ENCODE results near the gene NETO2. TPM values are rescaled to one million over a fixed set of nuclear protein-coding genes. Genes with fewer than 3 reads are reported as not detected.

Gene NETO2
- total and polyA plus RNA-seq, 2 of the 13 experiments (the other 11 are each of a cell fraction or from before 2014, with no cell fraction given): 8.2 to 13.5 TPM

GRCh38 chr16:47058295-47059086, 85.3 kb downstream of the NETO2 start (continued):
- no peak for TF ChIP-seq STAG1 (CRISPR knock-in tag; IDR thresholded peaks at IDR 0.05)
- no peak for TF ChIP-seq KDM2A (CRISPR knock-in tag; IDR thresholded peaks at IDR 0.05; ENCODE audit: borderline replicate concordance, low read depth)
- TF ChIP-seq MTA1 (CRISPR knock-in tag; IDR thresholded peaks at IDR 0.05; ENCODE audit: borderline replicate concordance): no peak
- no peak for TF ChIP-seq ZNF329 (CRISPR knock-in tag; IDR thresholded peaks at IDR 0.05; ENCODE audit: low read depth)
- no peak for TF ChIP-seq ZNF30 (CRISPR knock-in tag; IDR thresholded peaks at IDR 0.05)
- no peak for TF ChIP-seq ZNF121 (CRISPR knock-in tag; IDR thresholded peaks at IDR 0.05)
- TF ChIP-seq RELA (CRISPR knock-in tag; IDR thresholded peaks at IDR 0.05): no peak
- no peak for TF ChIP-seq FIP1L1 (IDR thresholded peaks at IDR 0.05; ENCODE audit: borderline replicate concordance, insufficient read depth, low read depth, low read length)
- no peak for TF ChIP-seq ZNF256 (CRISPR knock-in tag; conservative IDR thresholded peaks at IDR 0.05)
- TF ChIP-seq ZNF773 (CRISPR knock-in tag; IDR thresholded peaks at IDR 0.05; ENCODE audit: borderline replicate concordance): no peak
- TF ChIP-seq MTF1 (CRISPR knock-in tag; IDR thresholded peaks at IDR 0.05): no peak
- TF ChIP-seq PATZ1 (CRISPR knock-in tag; IDR thresholded peaks at IDR 0.05): peak; percentile 58; the same call in 1 of the 2 replicates
- TF ChIP-seq CREB3 (CRISPR knock-in tag; IDR thresholded peaks at IDR 0.05): no peak
- TF ChIP-seq ZNF274 (CRISPR knock-in tag; IDR thresholded peaks at IDR 0.05): no peak
- TF ChIP-seq ZSCAN9 (CRISPR knock-in tag; IDR thresholded peaks at IDR 0.05; ENCODE audit: borderline replicate concordance): 0 out of 2 replicates have a peak, but pooled peaks have one; percentile 50
- TF ChIP-seq ZNF101 (CRISPR knock-in tag; IDR thresholded peaks at IDR 0.05; ENCODE audit: borderline replicate concordance, low read depth): no peak
- no peak; the same call in 1 of the 2 replicates for TF ChIP-seq NR2C2 (CRISPR knock-in tag; IDR thresholded peaks at IDR 0.05; ENCODE audit: borderline replicate concordance)
- TF ChIP-seq CBX1 (IDR thresholded peaks at IDR 0.05; ENCODE audit: low read depth): peak; percentile 53
- peak; percentile 87 for TF ChIP-seq HOXA3 (CRISPR knock-in tag; IDR thresholded peaks at IDR 0.05)
- TF ChIP-seq ELF3 (CRISPR knock-in tag; IDR thresholded peaks at IDR 0.05): peak; percentile 99
- peak; percentile 19; the same call in 1 of the 2 replicates for TF ChIP-seq GZF1 (CRISPR knock-in tag; IDR thresholded peaks at IDR 0.05)
- TF ChIP-seq, protein P1, sequence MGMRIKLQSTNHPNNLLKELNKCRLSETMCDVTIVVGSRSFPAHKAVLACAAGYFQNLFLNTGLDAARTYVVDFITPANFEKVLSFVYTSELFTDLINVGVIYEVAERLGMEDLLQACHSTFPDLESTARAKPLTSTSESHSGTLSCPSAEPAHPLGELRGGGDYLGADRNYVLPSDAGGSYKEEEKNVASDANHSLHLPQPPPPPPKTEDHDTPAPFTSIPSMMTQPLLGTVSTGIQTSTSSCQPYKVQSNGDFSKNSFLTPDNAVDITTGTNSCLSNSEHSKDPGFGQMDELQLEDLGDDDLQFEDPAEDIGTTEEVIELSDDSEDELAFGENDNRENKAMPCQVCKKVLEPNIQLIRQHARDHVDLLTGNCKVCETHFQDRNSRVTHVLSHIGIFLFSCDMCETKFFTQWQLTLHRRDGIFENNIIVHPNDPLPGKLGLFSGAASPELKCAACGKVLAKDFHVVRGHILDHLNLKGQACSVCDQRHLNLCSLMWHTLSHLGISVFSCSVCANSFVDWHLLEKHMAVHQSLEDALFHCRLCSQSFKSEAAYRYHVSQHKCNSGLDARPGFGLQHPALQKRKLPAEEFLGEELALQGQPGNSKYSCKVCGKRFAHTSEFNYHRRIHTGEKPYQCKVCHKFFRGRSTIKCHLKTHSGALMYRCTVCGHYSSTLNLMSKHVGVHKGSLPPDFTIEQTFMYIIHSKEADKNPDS (CRISPR knock-in tag; IDR thresholded peaks at IDR 0.05): no peak
- TF ChIP-seq RBFOX2 (IDR thresholded peaks at IDR 0.05; ENCODE audit: low read depth, low read length): no peak
- peak; percentile 88 for TF ChIP-seq ISL2 (CRISPR knock-in tag; IDR thresholded peaks at IDR 0.05)
- no peak for TF ChIP-seq GTF2F1 (IDR thresholded peaks at IDR 0.05; ENCODE audit: low read length)
- TF ChIP-seq JUND (CRISPR knock-in tag; IDR thresholded peaks at IDR 0.05): no peak
- peak; percentile 70 for TF ChIP-seq FOXA3 (CRISPR knock-in tag; IDR thresholded peaks at IDR 0.05)
- no peak for TF ChIP-seq ZNF253 (CRISPR knock-in tag; IDR thresholded peaks at IDR 0.05; ENCODE audit: borderline replicate concordance)

Measured in HepG2 (cell line).